Muscle of leg (tissue), 11 donors: ENCODE measurements around the gene TCP11L2. TPM values are rescaled to one million over a fixed set of nuclear protein-coding genes. Genes with fewer than 3 reads are reported as not detected.
A peak's percentile ranks its signal among the peaks of the same experiment; 100 is the strongest.

Source experiments
- DNase-seq: peaks from one replicate; pipeline ENCODE4 v3.0.0; 2013
- H3K27ac ChIP-seq: one replicate; pipeline ENCODE4 v1.5.1; 2013; ENCODE audit warnings: mild to moderate bottlenecking, low read length, control low read depth
- H3K27me3 ChIP-seq: one replicate; pipeline ENCODE4 v1.6.1; 2013; ENCODE audit warnings: low read length; ENCODE audit not compliant: control insufficient read depth, insufficient read depth
- H3K36me3 ChIP-seq: one replicate; pipeline ENCODE4 v1.6.1; 2013; ENCODE audit warnings: low read length; ENCODE audit not compliant: control insufficient read depth, insufficient read depth
- H3K4me1 ChIP-seq: one replicate; pipeline ENCODE4 v1.6.1; 2013; ENCODE audit warnings: low read length; ENCODE audit not compliant: control insufficient read depth, insufficient read depth
- H3K4me3 ChIP-seq: one replicate; pipeline ENCODE4 v1.5.1; 2013; ENCODE audit warnings: low read length, control low read depth
- H3K9me3 ChIP-seq: replicated peaks from 2 replicates; pipeline ENCODE4 v1.6.1; 2013; ENCODE audit warnings: low read depth, low read length; ENCODE audit not compliant: control insufficient read depth
- WGBS: methylation state at CpG from one replicate; pipeline ENCODE4 v1.1.5; 2013; ENCODE audit warnings: missing lambda C conversion rate; ENCODE audit not compliant: insufficient coverage; 5-methylcytosine and 5-hydroxymethylcytosine counted together
- polyA plus RNA-seq, 8 donors: library from polyadenylated mRNA; unstranded; fragments of 120-200 nt; gene quantifications; one replicate each; pipeline versions ENCODE4 v1.2.1 to v1.2.3, GENCODE V29; 2013; ENCODE audit warnings: inconsistent platforms in 1 of 8, low replicate concordance in 1 of 8; ENCODE audit not compliant: insufficient read length in 8 of 8, insufficient read depth in 1 of 8
- total RNA-seq: library from RNA; stranded (reverse); fragments of 120-200 nt; gene quantifications from one replicate; pipeline ENCODE4 v1.2.4, GENCODE V29; 2013

TCP11L2 gene
- total and polyA plus RNA-seq, 9 donors, result 6.7 to 17.1 (median 8.6) TPM

GRCh38 chr12:106291342-106291741 lies 11.2 kb upstream of the TCP11L2 start:
- no peaks in the 10 kb centered on the region for H3K4me1 ChIP-seq
- H3K27me3 ChIP-seq, result no peaks in the 10 kb centered on the region
- H3K36me3 ChIP-seq, result no peaks in the 10 kb centered on the region
- H3K4me3 ChIP-seq, result no peak overlapping the region
- 100% methylated on average over 1 of the region's 5 CpGs for WGBS
- H3K27ac ChIP-seq, result no peak overlapping the region
- H3K9me3 ChIP-seq, result no peaks in the 10 kb centered on the region
- DNase-seq, result no peak

GRCh38 chr12:106292339-106292738 lies 10.2 kb upstream of the TCP11L2 start:
- DNase-seq, result no peak
- H3K36me3 ChIP-seq, result no peaks in the 10 kb centered on the region
- no CpG with 5 or more reads among the region's 5 CpGs for WGBS

DNA sequence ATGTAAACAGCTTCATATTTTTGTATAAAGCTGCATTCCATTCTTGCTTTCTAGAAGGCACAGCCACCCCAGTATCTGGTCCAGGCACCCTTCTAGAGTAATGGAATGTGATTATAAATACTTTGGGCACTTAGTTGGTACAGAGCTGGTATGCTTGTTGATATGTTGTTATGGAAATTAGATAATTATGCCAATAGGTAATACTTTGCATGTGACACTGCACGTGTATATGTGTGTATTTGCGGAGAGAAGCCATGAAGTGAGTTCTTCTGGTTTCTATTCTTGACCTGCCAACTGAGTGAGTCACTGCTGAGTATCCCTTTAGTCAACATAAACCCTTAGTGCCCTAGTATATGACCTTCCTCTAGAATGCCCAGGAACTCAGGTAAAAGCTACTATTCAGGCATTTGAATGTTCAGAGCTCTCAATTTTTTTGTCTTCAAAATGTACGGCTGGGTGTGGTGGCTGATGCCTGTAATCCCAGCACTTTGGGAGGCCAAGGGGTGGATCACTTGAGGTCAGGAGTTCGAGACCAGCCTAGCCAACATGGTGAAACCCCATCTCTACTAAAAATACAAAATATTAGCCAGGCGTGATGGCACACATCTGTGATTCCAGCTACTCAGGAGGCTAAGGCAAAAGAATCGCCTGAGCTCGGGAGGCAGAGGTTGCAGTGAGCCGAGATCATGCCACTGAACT lies 6.2 kb upstream of the TCP11L2 start:
- WGBS, result 86% methylated on average over 4 of the region's 8 CpGs
- Histone ChIP-seq H3K27ac (no peak overlapping the region), H3K27me3 (no peaks in the 10 kb centered on the region), H3K36me3 (no peaks in the 10 kb centered on the region), H3K9me3 (no peaks in the 10 kb centered on the region), H3K4me1 (peaks cover 2% of the 10 kb centered on the region), H3K4me3 (no peak overlapping the region)
- DNase-seq, result no peak

More at GRCh38 chr12:106292339-106292738, 10.2 kb upstream of the TCP11L2 start:
- H3K27ac ChIP-seq, result no peak overlapping the region
- H3K27me3 ChIP-seq, result no peaks in the 10 kb centered on the region
- no peak overlapping the region for H3K4me3 ChIP-seq
- H3K4me1 ChIP-seq, result no peaks in the 10 kb centered on the region
- no peaks in the 10 kb centered on the region for H3K9me3 ChIP-seq

- no CpG with 5 or more reads among the region's 3 CpGs for WGBS
- no peak for DNase-seq
- no peaks in the 10 kb centered on the region for H3K27me3 ChIP-seq
- no peak overlapping the region for H3K27ac ChIP-seq
- no peaks in the 10 kb centered on the region for H3K9me3 ChIP-seq
- H3K36me3 ChIP-seq, result no peaks in the 10 kb centered on the region
- no peak overlapping the region for H3K4me3 ChIP-seq
- H3K4me1 ChIP-seq, result peaks cover 9% of the 10 kb centered on the region
Observed at GRCh38 chr12:106297075-106297474, 5.5 kb upstream of the TCP11L2 start.

DNA sequence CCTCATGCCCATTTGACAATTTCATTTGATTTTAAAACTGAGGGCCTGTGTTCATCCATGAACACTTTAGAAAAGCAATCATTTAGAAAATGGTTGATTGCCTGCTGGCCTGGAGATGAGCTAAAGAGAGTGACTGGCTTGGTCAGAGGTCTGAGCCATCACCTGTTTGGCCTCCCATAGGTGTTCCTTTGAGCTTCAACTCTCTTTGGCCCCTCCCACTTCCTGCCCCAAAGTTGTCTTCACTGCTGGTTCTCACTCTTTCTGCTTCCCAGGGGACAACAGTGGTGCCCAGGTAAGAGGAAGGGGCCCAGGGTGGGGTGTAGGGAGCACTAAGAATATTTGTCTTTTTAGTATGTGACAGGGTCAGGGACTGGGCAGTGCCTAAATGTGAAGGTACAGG lies 4.9 kb upstream of the TCP11L2 start:
- H3K4me1 ChIP-seq, result peaks cover 9% of the 10 kb centered on the region
- H3K4me3 ChIP-seq, result no peak overlapping the region
- DNase-seq, result no peak
- H3K27me3 ChIP-seq, result no peaks in the 10 kb centered on the region
- H3K36me3 ChIP-seq, result no peaks in the 10 kb centered on the region
- no peak overlapping the region for H3K27ac ChIP-seq
- H3K9me3 ChIP-seq, result no peaks in the 10 kb centered on the region

DNA sequence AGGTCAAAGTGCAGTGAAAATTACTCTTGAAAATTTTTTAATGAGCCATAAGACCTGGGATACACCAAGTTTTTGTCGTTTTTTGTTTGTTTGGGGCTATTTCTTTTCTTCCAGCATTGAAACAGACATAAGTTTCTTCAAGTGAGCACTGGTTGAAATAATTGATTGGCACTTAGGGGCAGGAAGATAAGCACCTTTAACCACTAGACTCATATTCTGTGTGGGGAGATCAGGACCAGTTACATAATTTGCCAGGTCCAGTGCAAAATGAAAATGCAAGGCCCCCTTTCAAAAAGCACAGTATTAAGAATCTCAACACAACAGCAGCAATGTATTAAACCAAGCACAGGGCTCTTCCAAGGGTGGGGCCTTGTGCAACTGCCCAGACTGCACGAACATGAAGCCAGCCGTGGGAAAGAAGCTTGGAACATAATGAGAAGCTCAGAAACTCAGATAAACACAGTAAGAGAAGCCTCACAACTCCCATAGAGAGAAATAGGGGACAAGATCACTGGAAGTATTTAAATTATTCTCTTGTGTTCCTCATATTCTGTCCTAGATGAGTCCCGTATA lies 3.2 kb upstream of the TCP11L2 start:
- Histone ChIP-seq H3K27ac (no peak overlapping the region), H3K4me3 (no peak overlapping the region), H3K36me3 (no peaks in the 10 kb centered on the region), H3K27me3 (no peaks in the 10 kb centered on the region), H3K9me3 (no peaks in the 10 kb centered on the region), H3K4me1 (peaks cover 20% of the 10 kb centered on the region)
- no peak for DNase-seq
- WGBS, result no CpG with 5 or more reads among the region's 4 CpGs

GRCh38 chr12:106300761-106301160 lies 1.8 kb upstream of the TCP11L2 start:
- DNase-seq, result no peak
- Histone ChIP-seq H3K36me3 (no peaks in the 10 kb centered on the region), H3K27ac (no peak overlapping the region), H3K4me1 (peaks cover 20% of the 10 kb centered on the region), H3K27me3 (no peaks in the 10 kb centered on the region), H3K4me3 (no peak overlapping the region), H3K9me3 (no peaks in the 10 kb centered on the region)
- WGBS, result no CpG with 5 or more reads among the region's 1 CpG

GRCh38 chr12:106301241-106301610 lies 1.3 kb upstream of the TCP11L2 start:
- H3K4me1 ChIP-seq, result peaks cover 20% of the 10 kb centered on the region
- WGBS, result no CpG with 5 or more reads among the region's 1 CpG
- no peak overlapping the region for H3K4me3 ChIP-seq

DNA sequence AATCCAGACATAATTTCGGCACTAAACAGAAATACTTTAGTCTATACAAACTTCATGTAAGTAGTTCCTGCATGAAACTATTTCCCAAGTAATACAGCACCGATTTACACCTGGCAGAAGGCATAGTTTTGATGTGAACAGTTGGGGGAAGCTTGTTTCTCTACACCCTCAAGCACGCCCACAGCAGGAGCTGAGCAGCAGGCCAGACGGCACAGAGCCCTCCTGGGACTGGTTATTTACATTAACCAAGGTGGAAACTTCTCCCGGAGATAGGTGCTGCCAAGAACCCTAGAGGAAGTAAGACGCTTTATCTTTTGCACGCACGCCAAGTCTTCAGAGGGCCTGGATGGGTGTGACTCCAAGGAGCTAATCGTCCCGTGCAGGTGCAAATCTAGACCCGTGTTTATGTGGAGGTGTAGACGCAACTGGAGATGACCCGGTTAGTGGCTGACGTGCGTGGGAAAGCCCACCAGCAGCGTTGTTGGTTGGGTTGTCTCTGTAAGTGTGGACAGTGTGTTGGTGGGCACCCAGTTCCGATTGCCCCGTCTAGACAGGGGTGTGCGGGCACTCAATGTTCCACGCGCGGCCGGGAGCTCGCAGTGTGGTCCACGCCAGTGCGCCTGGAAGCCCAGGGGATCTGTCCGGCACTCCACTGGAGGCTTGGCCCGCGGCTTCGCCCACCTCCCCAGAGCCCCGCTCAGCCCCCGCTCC lies 767 bp upstream of the TCP11L2 start:
- no peaks in the 10 kb centered on the region for H3K9me3 ChIP-seq
- H3K4me1 ChIP-seq, result peaks cover 20% of the 10 kb centered on the region
- H3K27me3 ChIP-seq, result no peaks in the 10 kb centered on the region
- peak overlapping the region; percentile 85 for H3K27ac ChIP-seq
- H3K4me3 ChIP-seq, result peak overlapping the region; percentile 59
- H3K36me3 ChIP-seq, result no peaks in the 10 kb centered on the region
- peak; percentile 69 for DNase-seq
- WGBS, result under 1% methylated on average over 23 of the region's 32 CpGs

More at GRCh38 chr12:106301241-106301610, 1.3 kb upstream of the TCP11L2 start:
- H3K27ac ChIP-seq, result peak overlapping the region; percentile 85
- DNase-seq, result peak; percentile 57
- no peaks in the 10 kb centered on the region for H3K36me3 ChIP-seq
- H3K9me3 ChIP-seq, result no peaks in the 10 kb centered on the region
- H3K27me3 ChIP-seq, result no peaks in the 10 kb centered on the region

DNA sequence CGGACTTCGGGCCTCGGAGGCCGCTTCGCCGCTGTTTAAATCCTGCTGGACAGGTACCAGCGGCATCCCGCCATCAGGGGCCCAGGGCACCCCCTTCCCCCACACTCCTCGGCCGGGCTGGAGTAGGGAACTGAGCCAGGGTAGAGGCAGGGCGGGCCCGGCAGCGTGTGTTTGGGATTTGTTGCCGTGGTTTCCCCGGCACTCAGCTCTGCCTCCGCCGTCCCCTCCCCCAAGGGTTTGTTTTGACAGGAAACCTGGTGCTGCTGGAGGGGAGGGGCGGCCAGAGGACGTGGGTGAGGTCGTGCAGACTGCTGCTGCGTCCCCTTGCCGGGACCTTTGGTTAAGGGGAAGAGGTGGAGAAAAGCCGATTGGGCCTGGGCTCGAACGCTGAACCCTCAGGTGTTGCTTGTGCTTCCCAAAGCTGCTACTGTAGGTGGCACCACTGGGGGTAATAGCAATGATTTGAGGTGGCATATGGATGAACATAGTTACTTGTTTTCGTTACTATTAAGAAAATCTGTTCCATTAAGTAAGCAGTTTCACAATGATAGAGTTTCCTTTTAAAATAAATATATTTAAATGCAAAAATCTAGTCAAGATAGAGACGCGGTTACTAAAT lies 778 bp downstream of the TCP11L2 start:
- Histone ChIP-seq H3K27me3 (no peaks in the 10 kb centered on the region), H3K4me1 (peaks cover 24% of the 10 kb centered on the region), H3K36me3 (no peaks in the 10 kb centered on the region), H3K27ac (peak overlapping the region; percentile 94), H3K4me3 (peak overlapping the region; percentile 85), H3K9me3 (no peaks in the 10 kb centered on the region)
- 1% methylated on average over 15 of the region's 28 CpGs for WGBS
- DNase-seq, result peak; percentile 94
